A549 (cell line): ENCODE measurements around the gene FAM181A. TPM values are rescaled to one million over a fixed set of nuclear protein-coding genes. Genes with fewer than 3 reads are reported as not detected.

ENCODE experiments used
- ATAC-seq, 2 experiments: fragments of 200-7000 bp in 1 of 2; fragments of >200 bp in 1 of 2; cut with Nextera tagmentation in 1 of 2; cut with Tn5 transposase in 1 of 2; 3 replicates each; pipeline versions ENCODE4 v1.8.0 to v1.9.1; 2018 to 2020; ENCODE audit warnings: mild to moderate bottlenecking in 1 of 2, moderate library complexity in 1 of 2
- CTCF ChIA-PET: fragments of 300-600 bp; sonication (Branson Sonifier 250); formaldehyde crosslinking; extraction: SDS; loops from one replicate; lab custom pipeline; 2021; ENCODE audit warnings: antibody characterized with exemption, inconsistent platforms; lab: Yijun Ruan, JAX
- POLR2A ChIA-PET: fragments of 350-600 bp; formaldehyde crosslinking; extraction: SDS; loops from one replicate; lab custom pipeline; 2021; ENCODE audit warnings: antibody characterized with exemption, inconsistent platforms; lab: Yijun Ruan, JAX
- DNase-seq, 2 experiments: peaks; one replicate each; pipeline versions ENCODE4 v3.0.0 to v3.0.0-alpha.2; 2011 to 2016; ENCODE audit warnings: low read depth in 1 of 2, low spot score in 1 of 2
- FAIRE-seq: peaks from 2 replicates; lab custom pipeline; 2011; peaks lifted over from hg19 to GRCh38; lab: Jason Lieb, UNC
- H3K27ac ChIP-seq, 2 experiments: fragments of >200 bp; sonication (Bioruptor Twin); formaldehyde crosslinking; 3 replicates each; pipeline ENCODE4 v1.5.1; 2016 to 2017
- H3K4me1 ChIP-seq: fragments of >200 bp; sonication (Bioruptor Twin); formaldehyde crosslinking; 3 replicates; pipeline ENCODE4 v1.6.1; 2016
- H3K4me2 ChIP-seq: fragments of >200 bp; sonication (Bioruptor Twin); formaldehyde crosslinking; 3 replicates; pipeline ENCODE4 v1.6.1; 2016
- H3K4me3 ChIP-seq: fragments of >200 bp; sonication (Bioruptor Twin); formaldehyde crosslinking; 3 replicates; pipeline ENCODE4 v1.5.1; 2016
- H3K9me3 ChIP-seq: fragments of >200 bp; sonication (Bioruptor Twin); formaldehyde crosslinking; 3 replicates; pipeline ENCODE4 v1.6.1; 2016
- ATOH8 ChIP-seq: fragments of 250-450 bp; sonication (Bioruptor Pico); IDR thresholded peaks from 2 replicates; pipeline ENCODE4 v1.5.0; 2020; ENCODE audit warnings: low read depth, mild to moderate bottlenecking, moderate library complexity
- BHLHE40 ChIP-seq: IDR thresholded peaks from 2 replicates; pipeline ENCODE4 v1.6.1; 2012; ENCODE audit warnings: low read depth, low read length, inconsistent platforms
- EHF ChIP-seq: fragments of 250-450 bp; sonication (Bioruptor Pico); IDR thresholded peaks from 2 replicates; pipeline ENCODE4 v1.5.0; 2020; ENCODE audit warnings: mild to moderate bottlenecking
- EHMT2 ChIP-seq: fragments of 200-600 bp; sonication (generic); IDR thresholded peaks from 2 replicates; pipeline ENCODE4 v1.6.1; 2016; ENCODE audit warnings: antibody characterized with exemption, low read depth, mild to moderate bottlenecking, moderate library complexity
- ESRRA ChIP-seq: fragments of 150-350 bp; IDR thresholded peaks from 2 replicates; pipeline ENCODE4 v1.6.1; 2014; ENCODE audit warnings: mild to moderate bottlenecking, low read length, borderline replicate concordance
- FOSB ChIP-seq: fragments of 250-450 bp; sonication (Bioruptor Pico); IDR thresholded peaks from 2 replicates; pipeline ENCODE4 v1.5.0; 2020; ENCODE audit warnings: mild to moderate bottlenecking, moderate library complexity
- GATA3 ChIP-seq: IDR thresholded peaks from 2 replicates; pipeline ENCODE4 v1.6.1; 2012; ENCODE audit warnings: borderline replicate concordance
- HDAC2 ChIP-seq: fragments of 200-600 bp; sonication (generic); IDR thresholded peaks from 2 replicates; pipeline ENCODE4 v1.6.1; 2016
- HEYL ChIP-seq: fragments of 250-450 bp; sonication (Bioruptor Pico); IDR thresholded peaks from 2 replicates; pipeline ENCODE4 v1.8.0; 2021; ENCODE audit warnings: mild to moderate bottlenecking, moderate library complexity
- HOXB13 ChIP-seq: fragments of 250-450 bp; sonication (Bioruptor Pico); IDR thresholded peaks from 2 replicates; pipeline ENCODE4 v1.5.0; 2020; ENCODE audit warnings: low read depth, mild to moderate bottlenecking, moderate library complexity
- HOXB5 ChIP-seq: fragments of 250-450 bp; sonication (Bioruptor Pico); IDR thresholded peaks from 2 replicates; pipeline ENCODE4 v1.5.0; 2020; ENCODE audit warnings: mild to moderate bottlenecking, moderate library complexity
- JUN ChIP-seq, 2 experiments: fragments of >200 bp; sonication (Bioruptor Twin); formaldehyde crosslinking; IDR thresholded peaks; 2 replicates in 1 of 2; 3 replicates in 1 of 2; pipeline ENCODE4 v1.6.1; 2016 to 2017
- KDM1A ChIP-seq: fragments of 200-600 bp; sonication (generic); IDR thresholded peaks from 2 replicates; pipeline ENCODE4 v1.6.1; 2016; ENCODE audit warnings: low read depth, mild to moderate bottlenecking
- MAFK ChIP-seq: fragments of 450-650 bp; IDR thresholded peaks from 2 replicates; pipeline ENCODE4 v1.6.1; 2014; ENCODE audit not compliant: partially characterized antibody
- MYC ChIP-seq: IDR thresholded peaks from 2 replicates; pipeline ENCODE4 v1.6.1; 2012; ENCODE audit warnings: mild to moderate bottlenecking, inconsistent platforms, low read length, improper control_type of control experiment, borderline replicate concordance
- NFE2L2 ChIP-seq: fragments of 150-350 bp; conservative IDR thresholded peaks from 2 replicates; pipeline ENCODE4 v1.6.1; 2014; ENCODE audit warnings: low read length
- NPAS2 ChIP-seq: fragments of 250-450 bp; sonication (Bioruptor Pico); IDR thresholded peaks from 2 replicates; pipeline ENCODE4 v1.8.0; 2022; ENCODE audit warnings: mild to moderate bottlenecking, moderate library complexity, borderline replicate concordance
- NR3C1 ChIP-seq: fragments of >200 bp; sonication (Bioruptor Twin); formaldehyde crosslinking; IDR thresholded peaks from 3 replicates; pipeline ENCODE4 v1.6.1; 2017
- PBX3 ChIP-seq: IDR thresholded peaks from 2 replicates; pipeline ENCODE4 v1.6.1; 2012
- PHF8 ChIP-seq: fragments of 200-600 bp; sonication (generic); IDR thresholded peaks from 2 replicates; pipeline ENCODE4 v1.6.1; 2016; ENCODE audit warnings: low read depth, mild to moderate bottlenecking, antibody characterized with exemption, moderate library complexity, borderline replicate concordance
- RARB ChIP-seq: fragments of 250-450 bp; sonication (Bioruptor Pico); IDR thresholded peaks from 2 replicates; pipeline ENCODE4 v1.8.0; 2021; ENCODE audit warnings: mild to moderate bottlenecking, moderate library complexity
- SMC3 ChIP-seq: fragments of >200 bp; sonication (Bioruptor Twin); formaldehyde crosslinking; IDR thresholded peaks from 3 replicates; pipeline ENCODE4 v1.6.1; 2018; ENCODE audit warnings: inconsistent platforms
- SREBF2 ChIP-seq: fragments of 450-650 bp; IDR thresholded peaks from 2 replicates; pipeline ENCODE4 v1.6.1; 2014; ENCODE audit warnings: mild to moderate bottlenecking, moderate library complexity
- ZC3H11A ChIP-seq: fragments of 450-650 bp; IDR thresholded peaks from 2 replicates; pipeline ENCODE4 v1.6.1; 2014; ENCODE audit warnings: antibody characterized with exemption, mild to moderate bottlenecking
- ZNF302 ChIP-seq: fragments of 250-450 bp; sonication (Bioruptor Pico); IDR thresholded peaks from 2 replicates; pipeline ENCODE4 v1.9.0; 2021; ENCODE audit warnings: inconsistent platforms, mild to moderate bottlenecking, moderate library complexity
- WGBS: methylation state at CpG from one replicate; pipeline ENCODE4 v1.1.6; 2017; ENCODE audit errors: missing lambda C conversion rate; 5-methylcytosine and 5-hydroxymethylcytosine counted together
- polyA plus RNA-seq, 4 experiments: library from polyadenylated mRNA; depleted of rRNA in 3 of 4; stranded (reverse); fragments of >200 nt; fragmentation: RNase III in 1 of 4; extraction: RNeasy Plus Mini Kit Qiagen cat#74134 plus additional on column Dnase treatment in 1 of 4; gene quantifications; 2 replicates in 3 of 4; 3 replicates in 1 of 4; pipeline ENCODE4 v1.2.3, GENCODE V29; 2011 to 2017

Gene FAM181A
- polyA plus RNA-seq, 2 of the 4 experiments (the other 2 are of a cell fraction) = not detected

- 20% methylated on average over 2 of the region's 6 CpGs for WGBS
- no peaks in the 10 kb centered on the region for H3K4me1 ChIP-seq
- ATAC-seq (no peak), FAIRE-seq (no peak), DNase-seq (no peak)
- CTCF ChIA-PET = interaction anchor here (1.1 to 29.6 kb wide), 3 partner anchors 11 to 40 kb away, joined by 5 to 601 read pairs (median 9); partner anchors contain the start of gene ASB2
- no peak overlapping the region for H3K27ac ChIP-seq
- POLR2A ChIA-PET = no interaction called here
- H3K4me3 ChIP-seq = no peak overlapping the region
- TF ChIP-seq MYC (no peak), EHMT2 (no peak), PHF8 (no peak), JUN (IDR thresholded peaks at IDR 0.05) (no peak), HOXB5 (CRISPR knock-in tag) (no peak), GATA3 (no peak), PBX3 (no peak), RARB (CRISPR knock-in tag) (no peak), KDM1A (no peak), ESRRA (no peak), HDAC2 (no peak), SREBF2 (no peak), EHF (CRISPR knock-in tag) (no peak), SMC3 (no peak), ZC3H11A (no peak), NFE2L2 (no peak), ATOH8 (no peak)
- no peak overlapping the region for H3K4me2 ChIP-seq
- H3K9me3 ChIP-seq = no peaks in the 10 kb centered on the region
These were observed 629 bp downstream of the FAM181A start for GRCh38 chr14:93927800-93928145.

GRCh38 chr14:93928184-93929047 lies 1.3 kb downstream of the FAM181A start:
- ChIA-PET CTCF (interaction anchor here (1.1 to 29.6 kb wide), 3 partner anchors 10 to 39 kb away, joined by 5 to 601 read pairs (median 9); partner anchors contain the start of gene ASB2), POLR2A (no interaction called here)
- TF ChIP-seq FOSB (no peak), BHLHE40 (no peak), NPAS2 (CRISPR knock-in tag) (no peak), HOXB13 (no peak), HEYL (CRISPR knock-in tag) (no peak), NR3C1 (no peak), MAFK (no peak), ZNF302 (CRISPR knock-in tag) (no peak)
- no peaks in the 10 kb centered on the region for H3K4me1 ChIP-seq
- no peak overlapping the region for H3K27ac ChIP-seq
- 54% methylated on average over 11 of the region's 26 CpGs for WGBS
- no peaks in the 10 kb centered on the region for H3K9me3 ChIP-seq
- FAIRE-seq (no peak), ATAC-seq (no peak; a peak in 1 of 6 replicates), DNase-seq (no peak)
- no peak overlapping the region for H3K4me2 ChIP-seq
- no peak overlapping the region for H3K4me3 ChIP-seq
